ENCODE measurements around the gene EFCAB12.

- TF ChIP-seq CTCF (conservative IDR thresholded peaks at IDR 0.05; ENCODE audit: low read length) (no peak), EZH2phosphoT487 (IDR thresholded peaks at IDR 0.05; ENCODE audit: borderline replicate concordance, low read depth, low read length) (no peak)
Measured at GRCh38 chr3:129415378-129415777, 13.1 kb downstream of the EFCAB12 start.
